Urinary bladder (tissue), 4 donors: Measurements from ENCODE around the gene MYL4. TPM values are rescaled to one million over a fixed set of nuclear protein-coding genes. Genes with fewer than 3 reads are reported as not detected.
A peak's percentile ranks its signal among the peaks of the same experiment; 100 is the strongest.
"Not testable (repeated sequence)": the region's sequence is repeated elsewhere in the genome, so short reads cannot be mapped to it uniquely, and the experiment has no call there.

Source experiments
- DNase-seq: peaks from one replicate; pipeline ENCODE4 v3.0.0-alpha.2; 2015; ENCODE audit errors: extremely low spot score
- H3K27ac ChIP-seq: one replicate; pipeline ENCODE4 v1.5.1; 2013; ENCODE audit warnings: low read depth, mild to moderate bottlenecking, moderate library complexity
- H3K36me3 ChIP-seq: one replicate; pipeline ENCODE4 v1.6.1; 2013; ENCODE audit warnings: mild to moderate bottlenecking, moderate library complexity; ENCODE audit not compliant: insufficient read depth
- H3K4me1 ChIP-seq: one replicate; pipeline ENCODE4 v1.6.1; 2013; ENCODE audit warnings: mild to moderate bottlenecking, moderate library complexity; ENCODE audit not compliant: insufficient read depth
- H3K4me3 ChIP-seq: one replicate; pipeline ENCODE4 v1.5.1; 2013; ENCODE audit warnings: low read depth, low read length
- WGBS: extraction: QIAGEN DNeasy Blood & Tissue Kit; methylation state at CpG from one replicate; pipeline ENCODE4 v1.1.7; 2013; 5-methylcytosine and 5-hydroxymethylcytosine counted together
- polyA plus RNA-seq: library from polyadenylated mRNA; stranded (reverse); fragments of 200-250 nt; gene quantifications from one replicate; pipeline ENCODE4 v1.2.3, GENCODE V29; 2013
- total RNA-seq: library from RNA; depleted of rRNA; stranded (reverse); fragments of >200 nt; gene quantifications from one replicate; pipeline ENCODE4 v1.2.3, GENCODE V29; 2014
- donor health status: healthy with polysubstance abuse.
- donor health status: healthy.

The MYL4 gene
- total and polyA plus RNA-seq, 2 donors, result 0.53 to 31.7 TPM

GRCh38 chr17:47220531-47220999 lies 11.4 kb downstream of the MYL4 start:
- Histone ChIP-seq H3K27ac (no peak overlapping the region), H3K4me3 (no peak overlapping the region), H3K36me3 (no peaks in the 10 kb centered on the region), H3K4me1 (no peaks in the 10 kb centered on the region)
- DNase-seq, result no peak
- 68% methylated on average over 7 of the region's 7 CpGs for WGBS

GRCh38 chr17:47221154-47221553 lies 12.0 kb downstream of the MYL4 start:
- 85% methylated on average over 6 of the region's 6 CpGs for WGBS
- H3K36me3 ChIP-seq, result no peaks in the 10 kb centered on the region
- H3K4me3 ChIP-seq, result no peak overlapping the region
- DNase-seq, result no peak
- no peaks in the 10 kb centered on the region for H3K4me1 ChIP-seq
- no peak overlapping the region for H3K27ac ChIP-seq

GRCh38 chr17:47222047-47222446 lies 12.9 kb downstream of the MYL4 start:
- 96% methylated on average over 4 of the region's 4 CpGs for WGBS

GRCh38 chr17:47223007-47223406 lies 13.9 kb downstream of the MYL4 start:
- WGBS, result 88% methylated on average over 3 of the region's 3 CpGs
- no peaks in the 10 kb centered on the region for H3K4me1 ChIP-seq
- DNase-seq, result no peak
- H3K27ac ChIP-seq, result no peak overlapping the region
- H3K4me3 ChIP-seq, result no peak overlapping the region
- no peaks in the 10 kb centered on the region for H3K36me3 ChIP-seq

More at GRCh38 chr17:47222047-47222446, 12.9 kb downstream of the MYL4 start:
- Histone ChIP-seq H3K4me3 (no peak overlapping the region), H3K27ac (no peak overlapping the region), H3K4me1 (no peaks in the 10 kb centered on the region), H3K36me3 (no peaks in the 10 kb centered on the region)
- no peak for DNase-seq

GRCh38 chr17:47223460-47223859 lies 14.3 kb downstream of the MYL4 start:
- Histone ChIP-seq H3K4me3 (no peak overlapping the region), H3K4me1 (no peaks in the 10 kb centered on the region), H3K27ac (no peak overlapping the region), H3K36me3 (no peaks in the 10 kb centered on the region)
- no peak for DNase-seq
- 89% methylated on average over 5 of the region's 5 CpGs for WGBS

- H3K27ac ChIP-seq, H3K4me3 ChIP-seq, H3K36me3 ChIP-seq, DNase-seq, H3K4me1 ChIP-seq: not testable (repeated sequence)
- 100% methylated on average over 2 of the region's 2 CpGs for WGBS
These were observed 14.9 kb downstream of the MYL4 start for GRCh38 chr17:47224077-47224476.

GRCh38 chr17:47224966-47225365 lies 15.8 kb downstream of the MYL4 start:
- H3K4me1 ChIP-seq, result no peaks in the 10 kb centered on the region
- WGBS, result 23% methylated on average over 1 of the region's 1 CpG

GRCh38 chr17:47225436-47225858 lies 16.3 kb downstream of the MYL4 start:
- no peaks in the 10 kb centered on the region for H3K4me1 ChIP-seq
- H3K27ac ChIP-seq, result peak overlapping the region; percentile 77
- DNase-seq, result no peak
- no peaks in the 10 kb centered on the region for H3K36me3 ChIP-seq
- H3K4me3 ChIP-seq, result no peak overlapping the region
- 18% methylated on average over 3 of the region's 3 CpGs for WGBS

More at GRCh38 chr17:47224966-47225365, 15.8 kb downstream of the MYL4 start:
- H3K4me3 ChIP-seq, result no peak overlapping the region
- DNase-seq, result no peak
- no peaks in the 10 kb centered on the region for H3K36me3 ChIP-seq
- peak overlapping the region; percentile 77 for H3K27ac ChIP-seq

- Histone ChIP-seq H3K4me3 (no peak overlapping the region), H3K4me1 (no peaks in the 10 kb centered on the region), H3K36me3 (no peaks in the 10 kb centered on the region), H3K27ac (peak overlapping the region; percentile 17)
- 93% methylated on average over 2 of the region's 2 CpGs for whole genome bisulfite sequencing
- DNase-seq, result no peak
These were observed 17.0 kb downstream of the MYL4 start for GRCh38 chr17:47225911-47226688.

- no peaks in the 10 kb centered on the region for H3K36me3 ChIP-seq
- no peak for DNase-seq
- WGBS, result 84% methylated on average over 2 of the region's 2 CpGs
- no peak overlapping the region for H3K4me3 ChIP-seq
- H3K4me1 ChIP-seq, result no peaks in the 10 kb centered on the region
- no peak overlapping the region for H3K27ac ChIP-seq
These were observed 18.7 kb downstream of the MYL4 start for GRCh38 chr17:47227862-47228261.

GRCh38 chr17:47229535-47230443 lies 20.6 kb downstream of the MYL4 start:
- Histone ChIP-seq H3K4me1 (no peaks in the 10 kb centered on the region), H3K27ac (no peak overlapping the region), H3K36me3 (no peaks in the 10 kb centered on the region), H3K4me3 (no peak overlapping the region)
- 11% methylated on average over 22 of the region's 22 CpGs for WGBS
- peak; percentile 88 for DNase-seq

GRCh38 chr17:47230864-47231263 lies 21.7 kb downstream of the MYL4 start:
- no peaks in the 10 kb centered on the region for H3K4me1 ChIP-seq
- no peak overlapping the region for H3K4me3 ChIP-seq
- H3K36me3 ChIP-seq, result no peaks in the 10 kb centered on the region
- DNase-seq, result no peak
- H3K27ac ChIP-seq, result no peak overlapping the region
- 93% methylated on average over 10 of the region's 10 CpGs for WGBS

- WGBS, result 93% methylated on average over 3 of the region's 3 CpGs
- Histone ChIP-seq H3K27ac (no peak overlapping the region), H3K36me3 (no peaks in the 10 kb centered on the region), H3K4me3 (no peak overlapping the region), H3K4me1 (no peaks in the 10 kb centered on the region)
- no peak for DNase-seq
These were observed 22.2 kb downstream of the MYL4 start for GRCh38 chr17:47231334-47231733.

GRCh38 chr17:47231866-47232265 lies 22.7 kb downstream of the MYL4 start:
- no peak overlapping the region for H3K4me3 ChIP-seq
- H3K27ac ChIP-seq, result no peak overlapping the region
- DNase-seq, result no peak
- 99% methylated on average over 3 of the region's 3 CpGs for WGBS
- H3K4me1 ChIP-seq, result no peaks in the 10 kb centered on the region
- H3K36me3 ChIP-seq, result no peaks in the 10 kb centered on the region
